AML-193 (cell line): ENCODE data around the gene CHMP1A.
"Not testable (repeated sequence)": the region's sequence is repeated elsewhere in the genome, so short reads cannot be mapped to it uniquely, and the experiment has no call there.

ENCODE experiments used
- DNase-seq, 2 experiments: peaks; one replicate each; lab custom pipeline; 2025; lab: John Stamatoyannopoulos, UW

CHMP1A gene

DNA sequence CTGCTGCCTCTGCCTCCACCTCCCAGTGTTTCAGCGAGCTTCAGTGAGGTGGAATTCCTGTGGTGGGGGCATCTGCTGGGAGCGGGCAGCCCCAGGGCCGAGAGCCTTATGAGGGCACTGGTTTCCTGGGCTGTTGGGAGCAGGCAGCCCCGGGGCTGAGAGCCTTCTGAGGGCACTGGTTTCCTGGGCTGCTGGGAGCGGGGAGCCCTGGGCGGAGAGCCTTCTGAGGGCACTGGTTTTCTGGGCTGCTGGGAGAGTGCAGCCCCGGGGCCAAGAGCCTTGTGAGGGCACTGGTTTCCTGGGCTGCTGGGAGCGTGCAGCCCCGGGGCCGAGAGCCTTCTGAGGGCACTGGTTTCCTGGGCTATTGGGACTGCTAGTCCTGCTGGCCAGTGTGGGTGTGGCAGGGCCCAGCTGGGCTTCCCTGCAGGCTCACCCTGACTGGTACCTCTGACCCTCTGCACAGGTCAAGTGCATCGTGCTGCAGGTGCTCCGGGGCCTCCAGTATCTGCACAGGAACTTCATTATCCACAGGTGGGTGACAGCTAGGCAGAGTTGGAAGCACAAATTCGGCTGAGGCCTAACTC is 34.6 kb upstream of the CHMP1A start:
- no peak for DNase-seq

DNA sequence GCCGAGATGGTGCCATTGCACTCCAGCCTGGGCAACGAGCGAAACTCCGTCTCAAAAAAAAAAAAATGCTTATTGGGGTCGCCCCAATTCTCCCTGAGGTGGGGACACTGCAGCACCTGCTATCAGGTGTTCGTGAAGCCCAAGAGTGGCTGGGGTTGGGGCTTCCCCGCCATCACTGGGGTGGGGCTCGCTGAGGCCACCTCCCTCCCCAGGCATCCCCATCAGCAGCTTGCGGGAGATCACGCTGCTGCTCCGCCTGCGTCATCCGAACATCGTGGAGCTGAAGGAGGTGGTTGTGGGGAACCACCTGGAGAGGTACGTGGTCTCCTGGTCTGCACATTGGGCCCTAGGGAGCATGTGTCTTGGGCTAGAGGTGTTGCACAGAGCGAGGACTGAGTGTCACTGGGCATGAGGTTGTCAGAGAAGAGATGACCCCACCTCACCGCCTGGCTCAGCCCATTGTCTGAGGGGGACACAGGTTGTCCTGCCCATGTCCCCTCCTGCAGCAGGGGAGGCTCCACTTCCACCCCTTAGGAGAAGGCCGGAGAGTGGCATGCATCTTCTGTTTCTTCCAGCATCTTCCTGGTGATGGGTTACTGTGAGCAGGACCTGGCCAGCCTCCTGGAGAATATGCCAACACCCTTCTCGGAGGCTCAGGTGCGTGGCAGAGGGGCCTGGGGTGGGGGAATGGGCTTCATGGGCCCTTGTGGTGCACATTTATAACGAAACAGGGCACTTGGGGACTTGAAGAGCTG is 33.9 kb upstream of the CHMP1A start:
- no peak for DNase-seq

- no peak for DNase-seq
Measured at GRCh38 chr16:89690392-89690901, 32.9 kb upstream of the CHMP1A start.

- DNase-seq = not testable (repeated sequence)
Measured at GRCh38 chr16:89689621-89690020, 32.1 kb upstream of the CHMP1A start.

DNA sequence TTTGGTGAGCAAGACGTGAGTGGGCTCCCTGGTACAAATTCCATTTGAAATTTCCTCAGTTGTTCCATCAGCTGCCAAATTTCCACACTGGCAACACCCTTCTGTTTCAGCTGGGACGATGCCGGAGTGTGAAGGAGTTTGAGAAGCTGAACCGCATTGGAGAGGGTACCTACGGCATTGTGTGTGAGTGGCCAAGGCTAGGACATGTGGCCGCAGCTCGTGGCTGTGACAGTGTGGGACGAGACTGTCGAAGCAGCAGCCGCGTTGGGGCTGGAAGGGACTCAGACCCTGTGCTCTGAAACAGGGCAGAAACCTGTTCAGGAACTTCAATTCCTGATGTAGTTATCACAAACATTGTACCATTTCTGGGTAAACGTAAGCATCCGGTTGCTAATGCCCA is 31.6 kb upstream of the CHMP1A start:
- no peak for DNase-seq

DNA sequence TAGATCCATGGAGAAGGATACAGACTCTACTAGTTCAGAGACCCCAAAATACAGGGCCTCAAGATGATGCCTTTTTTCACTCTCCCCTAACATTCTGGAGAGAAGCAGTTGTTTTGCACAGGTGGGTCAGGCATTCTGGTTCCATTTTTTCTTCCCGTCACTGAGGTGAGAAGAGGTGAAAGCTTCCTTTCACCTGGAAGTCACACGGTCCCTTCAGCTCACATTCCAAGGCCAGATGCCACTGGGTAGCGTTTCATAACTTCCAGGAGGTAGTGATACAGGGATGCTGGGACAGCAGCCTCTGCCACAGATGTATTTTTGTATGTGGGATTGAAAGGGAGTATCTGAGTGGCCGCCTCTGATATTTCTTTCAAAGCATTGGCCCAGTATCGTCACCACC is 30.9 kb upstream of the CHMP1A start:
- no peak for DNase-seq

DNA sequence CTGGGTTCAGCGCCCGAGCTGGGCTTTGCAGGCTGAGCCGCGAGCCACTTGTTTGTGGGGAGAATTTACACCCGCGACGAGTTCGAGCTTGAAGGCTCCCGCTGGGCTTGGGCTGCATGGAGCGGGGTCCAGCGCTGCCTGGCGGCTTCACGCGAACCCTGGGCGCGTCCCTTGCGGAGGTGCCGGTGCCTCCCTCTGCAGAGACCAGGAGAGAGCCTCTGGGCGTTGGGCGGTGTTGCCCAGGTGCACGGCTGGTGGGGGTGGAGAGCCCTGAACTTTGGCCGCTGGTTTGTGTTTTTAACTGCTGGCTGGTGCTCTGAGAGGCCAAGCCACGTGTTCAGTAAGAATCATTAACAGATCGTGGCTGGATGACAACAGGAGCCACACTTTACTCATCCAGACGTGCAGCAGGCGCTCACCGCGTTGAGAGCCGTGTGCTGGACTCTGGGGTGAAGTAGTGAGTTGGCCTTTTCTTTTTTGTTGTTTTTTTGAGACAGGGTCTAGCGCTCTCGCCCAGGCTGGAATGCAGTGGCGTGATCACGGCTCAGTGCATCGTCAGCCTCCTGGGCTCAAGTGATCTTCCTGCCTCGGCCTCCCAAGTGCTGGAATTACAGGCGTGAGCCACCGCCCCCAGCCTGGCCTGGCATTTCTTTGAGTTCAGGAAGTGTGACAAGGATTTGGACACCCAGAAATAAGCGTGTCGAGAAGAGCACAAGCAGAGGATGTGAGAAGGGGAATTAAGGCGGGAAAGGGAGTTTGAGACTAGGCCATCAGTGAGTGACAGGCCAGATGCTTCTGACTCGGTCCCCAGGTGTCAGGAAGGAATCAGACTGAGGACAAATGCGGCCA is 29.8 kb upstream of the CHMP1A start:
- no peak for DNase-seq

GRCh38 chr16:89686520-89687091 is 29.1 kb upstream of the CHMP1A start, which contains the start of gene CDK10:
TSS of gene CDK10 (plus strand) at chr16:89686689. CDS start at chr16:89686711, 22 bp downstream.
- peak; percentile 64 to 75 for DNase-seq

GRCh38 chr16:89685916-89686315 is 28.4 kb upstream of the CHMP1A start:
- DNase-seq = no peak

GRCh38 chr16:89678258-89678657 is 20.8 kb upstream of the CHMP1A start:
- no peak for DNase-seq

GRCh38 chr16:89672177-89672941 is 14.9 kb upstream of the CHMP1A start:
- no peak for DNase-seq

GRCh38 chr16:89671565-89671964 is 14.1 kb upstream of the CHMP1A start:
- not testable (repeated sequence) for DNase-seq

- peak; percentile 22 to 37 for DNase-seq
Measured at GRCh38 chr16:89670496-89671431, 13.3 kb upstream of the CHMP1A start.

GRCh38 chr16:89669755-89670154 is 12.2 kb upstream of the CHMP1A start:
- no peak for DNase-seq

DNA sequence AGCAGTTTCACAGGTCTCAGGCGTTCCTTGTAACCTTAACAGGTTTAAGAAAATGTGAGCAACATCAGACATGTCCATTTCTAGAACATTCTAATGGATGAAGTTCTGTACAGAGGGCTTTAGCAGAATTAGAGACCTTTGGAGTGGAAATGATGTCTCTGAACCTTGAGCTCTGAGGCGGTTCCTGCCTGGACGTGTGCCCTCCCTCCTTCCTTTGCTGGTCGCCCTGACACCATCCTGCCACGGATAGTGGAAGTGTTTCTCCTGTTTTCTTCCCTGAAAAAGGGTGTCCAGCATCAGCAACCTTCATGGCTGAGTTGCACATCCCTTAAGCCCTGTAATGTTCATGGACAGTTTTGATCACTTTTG is 11.3 kb upstream of the CHMP1A start:
- no peak for DNase-seq

DNA sequence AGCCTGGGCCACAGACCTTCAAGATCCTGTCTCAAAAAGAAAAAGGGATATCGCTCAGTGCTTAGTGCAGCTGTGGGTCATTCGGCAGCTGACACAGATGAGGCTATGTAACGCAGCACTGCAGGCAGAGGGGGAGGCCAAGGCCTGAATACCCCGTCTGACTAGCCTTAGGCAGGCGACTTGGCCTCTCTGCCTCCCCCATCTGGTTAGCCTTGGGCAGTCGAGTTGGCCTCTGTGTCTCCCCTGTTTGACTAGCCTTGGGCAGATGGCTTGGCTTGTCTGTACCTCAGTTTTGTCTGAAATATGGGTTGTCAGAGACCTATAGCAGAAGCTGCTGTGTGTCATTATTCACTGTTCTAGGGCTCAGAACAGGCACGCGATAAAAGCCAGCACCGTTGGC is 10.1 kb upstream of the CHMP1A start:
- no peak for DNase-seq

DNA sequence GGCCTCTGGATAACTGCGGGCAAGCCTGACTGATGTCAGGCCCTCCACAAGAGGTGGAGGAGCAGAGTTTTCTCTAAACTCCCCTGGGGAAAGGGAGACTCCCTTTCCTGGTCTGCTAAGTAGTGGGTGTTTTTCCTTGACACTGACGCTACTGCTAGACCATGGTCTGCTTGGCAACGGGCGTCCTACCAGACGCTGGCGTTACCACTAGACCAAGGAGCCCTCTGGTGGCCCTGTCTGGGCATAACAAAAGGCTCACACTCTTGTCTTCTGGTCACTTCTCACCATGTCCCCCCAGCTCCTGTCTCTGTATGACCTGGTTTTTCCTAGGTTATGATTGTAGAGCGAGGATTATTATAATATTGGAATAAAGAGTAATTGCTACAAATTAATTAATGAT is 9.5 kb upstream of the CHMP1A start:
- not testable (repeated sequence) for DNase-seq

GRCh38 chr16:89664238-89664637 is 6.7 kb upstream of the CHMP1A start:
- DNase-seq = not testable (repeated sequence)

DNA sequence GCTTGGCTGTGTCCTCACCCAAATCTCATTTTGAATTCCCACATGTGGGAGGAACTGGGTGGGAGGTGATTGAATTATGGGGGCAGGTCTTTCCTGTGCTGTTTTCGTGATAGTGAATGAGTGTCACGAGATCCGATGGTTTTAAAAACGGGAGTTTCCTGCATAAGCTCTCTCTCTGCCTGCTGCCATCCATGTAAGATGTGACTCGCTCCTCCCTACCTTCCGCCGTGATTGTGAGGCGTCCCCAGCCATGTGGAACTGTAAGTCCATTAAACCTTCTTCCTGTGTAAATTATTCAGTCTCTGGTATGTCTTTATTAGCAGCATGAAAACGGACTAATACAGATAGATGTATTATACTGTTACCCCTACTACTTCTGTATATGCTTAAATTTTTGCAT is 3.7 kb upstream of the CHMP1A start:
- DNase-seq = no peak

DNA sequence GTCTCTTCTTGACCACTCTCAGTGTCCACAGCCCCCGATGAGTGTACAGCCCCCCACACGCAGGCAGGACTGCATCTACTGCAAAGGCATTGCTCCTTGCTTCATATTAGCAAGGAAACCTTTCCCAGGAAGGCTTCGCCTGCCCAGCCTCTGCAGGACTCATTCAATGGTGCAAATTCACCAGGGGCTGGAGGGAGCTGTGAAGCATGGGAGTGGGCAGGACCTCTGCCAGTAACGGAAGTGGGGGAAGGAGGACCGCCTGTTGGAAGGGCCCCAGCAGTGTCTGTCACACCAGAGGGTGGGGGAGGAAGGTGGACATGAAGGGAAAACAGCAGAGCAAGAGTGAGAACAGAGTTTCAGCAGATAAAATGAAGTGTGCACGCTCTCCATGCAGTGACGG is 2.6 kb upstream of the CHMP1A start:
- DNase-seq = no peak
